ENCODE data around the gene LAMTOR4.

Gene LAMTOR4

GRCh38 chr7:100148559-100149328, at the start of gene LAMTOR4:
Gene LAMTOR4 (plus strand): TSS chr7:100148918. CDS start chr7:100148973, 55 bp downstream.
- peak; percentile 95 for DNase-seq

- DNase-seq, result no peak
These were observed 49.3 kb upstream of the LAMTOR4 start for GRCh38 chr7:100099452-100099851.

DNA sequence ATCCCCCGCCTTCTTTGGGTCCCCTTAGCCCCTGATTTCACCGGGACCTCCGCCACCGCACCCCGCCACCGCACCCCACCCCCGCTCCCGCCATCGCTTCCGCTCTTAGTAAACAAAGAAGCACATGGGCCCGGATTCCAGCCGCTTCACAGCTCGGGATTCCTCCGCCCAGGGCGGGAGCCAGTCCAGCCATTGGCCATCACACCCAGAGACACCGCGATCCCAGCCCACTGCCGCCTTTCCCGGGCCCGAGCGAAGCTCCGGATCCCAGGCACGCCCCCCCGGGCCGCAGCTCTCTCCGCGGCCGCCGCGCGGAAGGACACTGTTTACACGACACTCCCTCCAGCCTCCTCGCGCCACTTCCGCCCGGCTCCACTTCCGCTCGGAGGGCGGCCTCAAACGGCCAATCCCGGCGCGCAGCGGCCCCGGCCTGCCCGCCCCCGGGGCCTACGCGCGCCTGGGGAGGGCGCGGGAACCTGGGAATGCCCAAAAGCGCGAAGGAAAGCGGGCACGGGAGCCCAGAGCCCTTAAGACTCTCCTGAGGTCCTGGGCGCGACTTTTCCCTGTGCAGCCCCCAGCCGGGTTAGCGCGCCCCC, 48.2 kb upstream of the LAMTOR4 start:
- DNase-seq, result peak; percentile 93

- peak; percentile 98 for DNase-seq
These were observed 47.5 kb upstream of the LAMTOR4 start, which contains the start of the genes AP4M1 and MCM7 for GRCh38 chr7:100101016-100101862. Gene AP4M1 (plus strand): TSS chr7:100101643. CDS start chr7:100101715, 72 bp downstream. Gene MCM7 (minus strand): TSS chr7:100101397. CDS start chr7:100101294, 103 bp downstream.

GRCh38 chr7:100102950-100103840, 45.5 kb upstream of the LAMTOR4 start:
- DNase-seq, result no peak

DNA sequence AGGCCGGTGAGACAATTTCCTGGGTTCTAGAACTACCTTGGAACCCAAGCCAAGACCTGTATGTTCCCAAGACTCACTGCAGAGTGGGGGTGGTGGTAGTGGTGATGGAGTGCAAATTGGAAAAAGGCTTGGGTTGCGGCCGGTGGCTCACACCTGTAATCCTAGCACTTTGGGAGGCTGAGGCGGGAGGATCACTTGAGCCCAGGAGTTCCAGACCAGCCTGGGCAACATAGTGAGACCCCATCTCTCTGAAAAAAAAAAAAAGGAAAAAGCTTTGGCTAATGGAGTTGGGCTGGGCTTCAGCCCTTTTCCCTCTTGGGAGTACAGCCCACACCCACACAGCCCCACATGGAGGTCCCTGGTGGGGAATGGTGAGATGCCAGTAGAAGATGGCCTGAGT, 43.2 kb upstream of the LAMTOR4 start:
- DNase-seq, result no peak

- DNase-seq, result no peak
These were observed 42.1 kb upstream of the LAMTOR4 start for GRCh38 chr7:100106633-100107032.

GRCh38 chr7:100107125-100107737, 41.5 kb upstream of the LAMTOR4 start:
- no peak for DNase-seq

GRCh38 chr7:100107890-100108289, 40.8 kb upstream of the LAMTOR4 start:
- DNase-seq, result no peak

DNA sequence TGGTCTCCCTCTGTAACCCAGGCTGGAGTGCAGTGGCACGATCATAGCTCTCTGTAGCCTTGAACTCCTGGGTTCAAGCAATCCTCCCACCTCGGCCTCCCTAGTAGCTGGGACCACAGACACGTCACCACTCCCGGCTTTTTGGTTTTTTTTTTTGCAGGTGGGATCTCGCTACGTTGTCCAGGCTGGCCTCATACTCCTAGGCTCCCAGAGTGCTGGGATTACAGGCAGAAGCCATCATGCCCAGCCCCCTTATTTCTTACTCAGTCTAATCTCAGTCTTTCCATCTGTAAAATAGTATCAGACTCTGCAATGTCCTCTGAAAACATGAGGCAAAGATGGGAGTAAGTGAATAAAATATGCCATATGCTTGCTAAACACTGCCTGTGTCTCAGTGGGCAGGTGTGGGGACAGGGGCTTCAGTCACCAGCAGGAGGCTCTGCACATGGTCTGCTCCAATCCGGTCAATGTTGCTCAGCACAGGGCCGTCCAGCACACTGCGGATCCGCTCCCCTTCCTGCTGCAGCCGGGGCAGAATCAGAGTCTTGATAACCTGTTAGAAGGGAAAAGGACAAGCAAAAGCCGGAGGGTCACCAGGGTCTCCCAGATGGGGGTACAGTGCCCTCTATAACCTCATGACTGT, 39.1 kb upstream of the LAMTOR4 start:
- DNase-seq, result no peak

DNA sequence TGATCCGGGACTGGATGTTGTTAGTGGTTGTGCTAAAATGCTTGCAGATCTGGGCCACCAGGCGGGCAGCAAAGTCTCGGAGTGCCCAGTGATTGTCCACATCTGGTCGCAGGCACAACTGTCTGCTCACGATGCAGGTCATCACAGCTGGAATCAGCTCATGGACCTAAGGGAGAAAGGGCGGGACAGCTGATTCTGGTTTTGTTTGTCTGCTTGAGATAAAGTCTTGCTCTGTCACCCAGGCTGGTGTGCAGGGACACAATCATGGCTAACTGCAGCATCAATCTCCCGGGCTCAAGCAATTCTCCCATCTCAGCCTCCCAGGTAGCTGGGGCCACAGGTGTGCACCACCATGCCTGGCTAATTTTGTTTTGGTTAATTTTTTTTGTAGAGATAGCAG, 37.6 kb upstream of the LAMTOR4 start:
- no peak for DNase-seq

- no peak for DNase-seq
These were observed 36.8 kb upstream of the LAMTOR4 start for GRCh38 chr7:100111914-100112313.

- no peak for DNase-seq
These were observed 33.7 kb upstream of the LAMTOR4 start for GRCh38 chr7:100115026-100115425.

- no peak for DNase-seq
These were observed 30.2 kb upstream of the LAMTOR4 start for GRCh38 chr7:100118388-100119071.

GRCh38 chr7:100119072-100119969, 29.4 kb upstream of the LAMTOR4 start, which contains the start of the genes CNPY4 and TAF6:
Gene CNPY4 (plus strand): TSS chr7:100119634. CDS start chr7:100119745, 111 bp downstream.
Gene TAF6 (minus strand): TSS chr7:100119358. CDS start chr7:100114209, 5,149 bp downstream.
- DNase-seq, result peak; percentile 96

- no peak for DNase-seq
These were observed 28.6 kb upstream of the LAMTOR4 start for GRCh38 chr7:100119970-100120732.

DNA sequence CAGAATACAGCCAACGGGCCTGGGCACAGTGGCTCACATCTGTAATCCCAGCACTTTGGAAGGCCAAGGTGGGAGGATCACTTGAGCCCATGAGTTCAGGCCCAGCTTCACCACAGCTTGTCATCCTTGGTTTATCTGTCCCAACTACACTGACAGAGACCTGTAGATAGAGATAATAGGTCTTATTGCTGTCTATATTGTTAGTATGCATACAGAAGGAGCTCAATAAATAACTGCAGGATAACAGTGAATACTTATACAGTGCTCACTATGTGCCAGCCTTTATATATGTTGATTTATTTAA, 28.0 kb upstream of the LAMTOR4 start:
- DNase-seq, result no peak

- DNase-seq, result no peak
These were observed 26.7 kb upstream of the LAMTOR4 start for GRCh38 chr7:100122067-100122466.

DNA sequence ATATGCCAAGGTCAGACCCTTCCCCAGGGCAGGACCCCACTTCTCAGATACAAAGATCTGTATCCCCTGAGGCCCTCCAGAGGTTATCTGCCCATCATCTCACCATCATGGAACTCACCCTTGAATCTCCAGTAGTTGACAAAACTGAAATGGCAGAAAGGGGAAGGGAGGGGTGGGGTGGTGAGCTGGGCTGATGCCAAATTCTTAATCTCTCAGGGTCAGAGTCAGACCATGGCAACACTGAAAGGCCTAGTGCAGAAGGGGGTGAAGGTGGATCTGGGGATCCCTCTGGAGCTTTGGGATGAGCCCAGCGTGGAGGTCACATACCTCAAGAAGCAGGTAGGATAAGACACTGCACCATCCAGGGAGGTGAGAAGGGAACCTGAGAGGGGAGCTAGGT, 26.1 kb upstream of the LAMTOR4 start:
- no peak for DNase-seq

All from activated CD8-positive, alpha-beta memory T cell treated with anti-CD3 and anti-CD28 coated beads for 24 hours (primary cell).